HFF-Myc (cell line): ENCODE measurements around the gene COG7.

Experiments used
- DNase-seq: peaks from one replicate; pipeline ENCODE4 v3.0.0-alpha.2; 2011; ENCODE audit warnings: low read depth; ENCODE audit errors: extremely low read depth
- H3K4me3 ChIP-seq: replicated peaks from 2 replicates; pipeline ENCODE4 v1.5.1; 2011; ENCODE audit warnings: low read depth, mild to moderate bottlenecking, control low read depth, low read length
- CTCF ChIP-seq: IDR thresholded peaks from 2 replicates; pipeline ENCODE4 v1.5.1; 2012; ENCODE audit warnings: mild to moderate bottlenecking, low read depth, low read length, control low read depth; ENCODE audit errors: missing control alignments

COG7 gene

GRCh38 chr16:23374721-23375510 lies 78.1 kb downstream of the COG7 start:
- no peak for TF ChIP-seq CTCF
- DNase-seq = no peak
- no peak overlapping the region for H3K4me3 ChIP-seq

GRCh38 chr16:23373436-23374219 lies 79.4 kb downstream of the COG7 start:
- no peak for DNase-seq
- no peak for TF ChIP-seq CTCF
- no peak overlapping the region for H3K4me3 ChIP-seq

GRCh38 chr16:23371368-23371767 lies 81.6 kb downstream of the COG7 start:
- TF ChIP-seq CTCF = peak; percentile 12
- no peak for DNase-seq
- no peak overlapping the region for H3K4me3 ChIP-seq

GRCh38 chr16:23369416-23369815 lies 83.6 kb downstream of the COG7 start:
- DNase-seq = no peak
- H3K4me3 ChIP-seq = no peak overlapping the region
- no peak for TF ChIP-seq CTCF

- no peak for TF ChIP-seq CTCF
- DNase-seq = no peak
- no peak overlapping the region for H3K4me3 ChIP-seq
These were observed 84.5 kb downstream of the COG7 start for GRCh38 chr16:23368469-23368868.

- no peak for TF ChIP-seq CTCF
- H3K4me3 ChIP-seq = no peak overlapping the region
- DNase-seq = no peak
These were observed 85.0 kb downstream of the COG7 start for GRCh38 chr16:23367988-23368387.
